ENCODE measurements around the gene PPARD. TPM values are rescaled to one million over a fixed set of nuclear protein-coding genes. Genes with fewer than 3 reads are reported as not detected.
A peak's percentile ranks its signal among the peaks of the same experiment; 100 is the strongest.

PPARD gene
- total and polyA plus RNA-seq, 2 of the 13 experiments (the other 11 are each of a cell fraction or from before 2014, with no cell fraction given): 6.1 to 13.3 TPM

DNA sequence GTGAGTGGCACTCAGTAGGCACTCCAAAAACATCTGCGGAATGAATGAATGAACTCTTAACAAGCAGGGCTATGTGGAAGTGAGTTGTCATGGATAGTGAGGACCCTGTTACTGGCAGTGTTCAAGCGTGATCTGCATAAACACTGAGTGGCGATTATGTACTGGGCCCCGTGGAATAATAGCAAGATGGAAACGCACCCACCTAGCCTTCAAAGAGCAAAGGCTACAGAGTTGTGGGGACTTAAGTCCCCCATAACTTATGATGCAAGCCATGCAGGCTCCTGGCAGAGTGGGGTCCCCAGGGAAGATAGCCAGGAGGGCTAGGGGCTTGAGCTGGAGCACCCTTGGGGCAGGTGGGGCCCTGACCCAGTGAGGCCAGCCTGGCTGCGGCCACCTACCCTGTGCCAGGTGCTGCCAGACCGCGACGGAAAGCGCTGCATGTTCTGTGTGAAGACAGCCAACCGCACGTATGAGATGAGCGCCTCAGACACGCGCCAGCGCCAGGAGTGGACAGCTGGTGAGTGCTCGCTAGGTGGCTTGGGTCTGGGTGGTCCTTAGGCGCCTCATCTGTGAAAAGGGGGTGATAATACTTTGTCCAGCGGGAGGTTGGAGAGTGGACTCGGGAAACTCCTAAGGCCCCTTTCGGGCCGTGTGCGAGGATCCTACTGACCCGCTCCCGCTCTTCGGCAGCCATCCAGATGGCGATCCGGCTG is 24.7 kb upstream of the PPARD start (continued):
- no peak for TF ChIP-seq HOXA3 (CRISPR knock-in tag; IDR thresholded peaks at IDR 0.05)
- 0 out of 2 replicates have a peak, but pooled peaks have one; percentile 10 for TF ChIP-seq ZBTB7B (CRISPR knock-in tag; IDR thresholded peaks at IDR 0.05)
- TF ChIP-seq PHB2 (IDR thresholded peaks at IDR 0.05; ENCODE audit: partially characterized antibody): no peak
- TF ChIP-seq NKX3-1 (CRISPR knock-in tag; IDR thresholded peaks at IDR 0.05): no peak
- TF ChIP-seq, protein P1, sequence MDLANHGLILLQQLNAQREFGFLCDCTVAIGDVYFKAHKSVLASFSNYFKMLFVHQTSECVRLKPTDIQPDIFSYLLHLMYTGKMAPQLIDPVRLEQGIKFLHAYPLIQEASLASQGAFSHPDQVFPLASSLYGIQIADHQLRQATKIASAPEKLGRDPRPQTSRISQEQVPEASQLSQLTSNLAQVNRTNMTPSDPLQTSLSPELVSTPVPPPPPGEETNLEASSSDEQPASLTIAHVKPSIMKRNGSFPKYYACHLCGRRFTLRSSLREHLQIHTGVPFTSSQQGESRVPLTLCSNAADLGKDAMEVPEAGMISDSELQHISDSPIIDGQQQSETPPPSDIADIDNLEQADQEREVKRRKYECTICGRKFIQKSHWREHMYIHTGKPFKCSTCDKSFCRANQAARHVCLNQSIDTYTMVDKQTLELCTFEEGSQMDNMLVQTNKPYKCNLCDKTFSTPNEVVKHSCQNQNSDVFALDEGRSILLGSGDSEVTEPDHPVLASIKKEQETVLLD (CRISPR knock-in tag; IDR thresholded peaks at IDR 0.05; ENCODE audit: low read depth): no peak
- TF ChIP-seq, protein P2, sequence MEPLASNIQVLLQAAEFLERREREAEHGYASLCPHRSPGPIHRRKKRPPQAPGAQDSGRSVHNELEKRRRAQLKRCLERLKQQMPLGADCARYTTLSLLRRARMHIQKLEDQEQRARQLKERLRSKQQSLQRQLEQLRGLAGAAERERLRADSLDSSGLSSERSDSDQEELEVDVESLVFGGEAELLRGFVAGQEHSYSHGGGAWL (CRISPR knock-in tag; IDR thresholded peaks at IDR 0.05): no peak
- no peak for TF ChIP-seq XRCC5 (optimal IDR thresholded peaks at IDR 0.05; ENCODE audit: low read length)
- no peak for TF ChIP-seq JUN (CRISPR knock-in tag; IDR thresholded peaks at IDR 0.05)
- no peak for TF ChIP-seq HDAC6 (IDR thresholded peaks at IDR 0.05; ENCODE audit: low read depth, low read length)
- no peak for TF ChIP-seq ZNF572 (CRISPR knock-in tag; IDR thresholded peaks at IDR 0.05)
- TF ChIP-seq CEBPG (CRISPR knock-in tag; IDR thresholded peaks at IDR 0.05): no peak
- TF ChIP-seq SRSF4 (IDR thresholded peaks at IDR 0.05; ENCODE audit: low read depth, low read length, poor library complexity, severe bottlenecking): no peak
- TF ChIP-seq, protein P3, sequence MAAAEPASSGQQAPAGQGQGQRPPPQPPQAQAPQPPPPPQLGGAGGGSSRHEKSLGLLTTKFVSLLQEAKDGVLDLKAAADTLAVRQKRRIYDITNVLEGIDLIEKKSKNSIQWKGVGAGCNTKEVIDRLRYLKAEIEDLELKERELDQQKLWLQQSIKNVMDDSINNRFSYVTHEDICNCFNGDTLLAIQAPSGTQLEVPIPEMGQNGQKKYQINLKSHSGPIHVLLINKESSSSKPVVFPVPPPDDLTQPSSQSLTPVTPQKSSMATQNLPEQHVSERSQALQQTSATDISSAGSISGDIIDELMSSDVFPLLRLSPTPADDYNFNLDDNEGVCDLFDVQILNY (CRISPR knock-in tag; conservative IDR thresholded peaks at IDR 0.05): no peak
- peak; percentile 0; the same call in 1 of the 2 replicates for TF ChIP-seq ZNF788 (CRISPR knock-in tag; IDR thresholded peaks at IDR 0.05; ENCODE audit: borderline replicate concordance)
- no peak for TF ChIP-seq ZNF17 (CRISPR knock-in tag; IDR thresholded peaks at IDR 0.05)
- TF ChIP-seq, protein P4, sequence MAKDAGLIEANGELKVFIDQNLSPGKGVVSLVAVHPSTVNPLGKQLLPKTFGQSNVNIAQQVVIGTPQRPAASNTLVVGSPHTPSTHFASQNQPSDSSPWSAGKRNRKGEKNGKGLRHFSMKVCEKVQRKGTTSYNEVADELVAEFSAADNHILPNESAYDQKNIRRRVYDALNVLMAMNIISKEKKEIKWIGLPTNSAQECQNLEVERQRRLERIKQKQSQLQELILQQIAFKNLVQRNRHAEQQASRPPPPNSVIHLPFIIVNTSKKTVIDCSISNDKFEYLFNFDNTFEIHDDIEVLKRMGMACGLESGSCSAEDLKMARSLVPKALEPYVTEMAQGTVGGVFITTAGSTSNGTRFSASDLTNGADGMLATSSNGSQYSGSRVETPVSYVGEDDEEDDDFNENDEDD (CRISPR knock-in tag; IDR thresholded peaks at IDR 0.05; ENCODE audit: borderline replicate concordance): no peak
- TF ChIP-seq, protein P5, sequence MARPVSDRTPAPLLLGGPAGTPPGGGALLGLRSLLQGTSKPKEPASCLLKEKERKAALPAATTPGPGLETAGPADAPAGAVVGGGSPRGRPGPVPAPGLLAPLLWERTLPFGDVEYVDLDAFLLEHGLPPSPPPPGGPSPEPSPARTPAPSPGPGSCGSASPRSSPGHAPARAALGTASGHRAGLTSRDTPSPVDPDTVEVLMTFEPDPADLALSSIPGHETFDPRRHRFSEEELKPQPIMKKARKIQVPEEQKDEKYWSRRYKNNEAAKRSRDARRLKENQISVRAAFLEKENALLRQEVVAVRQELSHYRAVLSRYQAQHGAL (CRISPR knock-in tag; IDR thresholded peaks at IDR 0.05; ENCODE audit: not compliant biosample characterization): no peak
- TF ChIP-seq ZNF766 (CRISPR knock-in tag; IDR thresholded peaks at IDR 0.05; ENCODE audit: borderline replicate concordance): no peak

All from HepG2 (cell line).